Uterine smooth muscle cell (primary cell): ENCODE measurements around the gene PCNX2. TPM values are rescaled to one million over a fixed set of nuclear protein-coding genes. Genes with fewer than 3 reads are reported as not detected.

ENCODE experiments used
- total RNA-seq: library from RNA; depleted of rRNA; stranded (reverse); fragments of >200 nt; gene quantifications from 2 replicates; pipeline ENCODE4 v1.2.3, GENCODE V29; 2014

The PCNX2 gene, protein sequence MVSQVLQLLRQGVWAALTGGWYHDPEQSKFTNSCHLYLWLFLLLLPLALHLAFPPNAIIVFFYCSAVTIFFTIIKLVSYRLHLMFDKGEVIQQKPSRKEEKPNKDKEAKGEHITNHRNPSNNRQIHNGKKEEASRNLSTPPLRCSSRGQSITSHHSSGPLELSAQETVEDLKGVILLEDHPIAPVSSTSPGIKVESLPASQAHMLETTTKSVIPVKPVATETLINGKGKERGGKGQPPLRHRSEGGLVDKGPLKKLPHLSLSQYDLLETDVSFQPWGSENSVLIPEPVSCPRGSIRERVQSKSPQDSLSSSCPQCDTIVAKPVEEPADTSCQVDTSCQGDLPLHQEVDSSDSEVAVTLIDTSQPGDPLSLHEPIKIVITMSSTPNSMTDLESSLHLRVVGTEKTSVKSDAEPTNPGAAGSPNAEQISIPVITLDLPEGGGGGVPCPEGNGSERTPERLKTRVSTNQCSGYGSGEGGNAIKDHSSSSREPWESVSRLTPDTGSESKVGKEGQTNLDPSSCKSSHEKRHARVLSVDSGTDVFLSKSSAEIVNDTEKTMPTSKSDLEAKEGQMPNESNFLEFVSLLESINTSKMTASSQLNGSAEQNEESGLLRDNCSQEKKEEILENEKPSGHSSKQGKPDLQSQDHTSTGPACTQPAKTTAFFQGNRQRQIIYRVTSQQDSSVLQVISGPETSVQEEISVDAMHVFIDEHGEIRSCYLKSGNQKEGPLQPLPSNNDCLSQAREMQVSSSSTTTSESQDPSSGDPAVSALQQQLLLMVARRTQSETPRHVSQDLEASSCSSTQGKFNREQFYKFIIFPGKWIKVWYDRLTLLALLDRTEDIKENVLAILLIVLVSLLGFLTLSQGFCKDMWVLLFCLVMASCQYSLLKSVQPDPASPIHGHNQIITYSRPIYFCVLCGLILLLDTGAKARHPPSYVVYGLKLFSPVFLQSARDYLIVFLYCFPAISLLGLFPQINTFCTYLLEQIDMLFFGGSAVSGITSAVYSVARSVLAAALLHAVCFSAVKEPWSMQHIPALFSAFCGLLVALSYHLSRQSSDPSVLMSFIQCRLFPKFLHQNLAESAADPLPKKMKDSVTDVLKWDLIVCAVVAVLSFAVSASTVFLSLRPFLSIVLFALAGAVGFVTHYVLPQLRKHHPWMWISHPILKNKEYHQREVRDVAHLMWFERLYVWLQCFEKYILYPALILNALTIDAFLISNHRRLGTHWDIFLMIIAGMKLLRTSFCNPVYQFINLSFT (N-terminal part only)
- total RNA-seq: 24.6 and 40.9 TPM in 2 replicates

DNA sequence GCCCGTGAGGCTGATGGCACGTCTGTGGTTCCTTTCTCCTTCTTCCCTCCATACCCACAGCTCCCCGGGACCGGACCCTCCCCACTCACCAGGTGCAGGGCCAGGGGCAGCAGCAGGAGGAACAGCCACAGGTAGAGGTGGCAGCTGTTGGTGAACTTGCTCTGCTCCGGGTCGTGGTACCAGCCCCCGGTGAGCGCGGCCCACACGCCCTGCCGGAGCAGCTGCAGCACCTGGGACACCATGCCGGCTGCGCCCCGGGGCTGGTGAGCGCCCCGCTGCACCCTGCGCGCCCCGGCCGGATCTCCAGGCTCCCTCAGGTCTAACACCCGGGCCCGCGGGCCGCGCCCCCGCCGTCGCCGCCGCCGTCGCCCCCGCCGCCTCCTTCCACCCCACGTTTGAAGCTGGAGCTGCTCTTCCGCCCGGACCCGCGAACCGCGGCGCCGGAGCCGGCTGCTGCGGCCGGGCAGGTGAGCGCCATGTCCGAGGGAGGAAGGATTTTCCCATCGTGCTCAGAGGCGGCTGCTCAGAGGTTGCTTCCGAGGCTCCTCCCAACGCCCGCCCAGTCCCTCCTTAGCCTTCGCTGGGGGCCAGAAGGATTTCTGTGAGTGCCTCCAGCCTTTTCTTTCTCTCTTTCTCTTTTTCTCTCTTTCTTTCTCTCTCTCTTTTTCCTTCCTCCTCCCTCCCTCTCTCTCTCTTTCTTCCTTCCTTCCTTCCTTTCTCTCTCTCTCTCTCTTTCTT is at the start of gene PCNX2:
TSS of gene PCNX2 (minus strand) at position 489 of the 738 bp plus-strand sequence. CDS start at position 242, 247 bp downstream.

DNA sequence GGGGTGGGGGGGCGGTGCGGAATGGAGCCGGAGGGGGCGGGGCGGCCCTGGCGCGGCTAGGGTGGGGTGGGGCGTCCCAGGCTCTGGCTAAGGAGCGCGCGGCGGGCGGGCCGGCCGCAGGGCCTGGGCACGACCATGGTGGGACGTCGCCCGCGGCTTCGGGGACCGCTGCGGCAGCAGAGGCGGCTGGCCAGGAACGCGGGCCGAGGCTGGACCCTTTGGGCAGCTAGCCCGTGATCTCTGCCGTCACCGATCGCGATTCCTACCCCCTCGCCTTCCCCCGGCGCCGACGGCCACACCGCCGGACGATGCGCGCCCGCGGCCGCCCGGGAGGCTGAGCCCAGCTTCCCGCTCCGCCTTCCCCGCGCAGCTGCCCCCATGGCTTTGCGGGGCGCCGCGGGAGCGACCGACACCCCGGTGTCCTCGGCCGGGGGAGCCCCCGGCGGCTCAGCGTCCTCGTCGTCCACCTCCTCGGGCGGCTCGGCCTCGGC is 32.2 kb upstream of the PCNX2 start, which contains the start of gene MAP3K21:
TSS of gene MAP3K21 (plus strand) at position 74 of the 491 bp plus-strand sequence. CDS start at position 379, 305 bp downstream.

DNA sequence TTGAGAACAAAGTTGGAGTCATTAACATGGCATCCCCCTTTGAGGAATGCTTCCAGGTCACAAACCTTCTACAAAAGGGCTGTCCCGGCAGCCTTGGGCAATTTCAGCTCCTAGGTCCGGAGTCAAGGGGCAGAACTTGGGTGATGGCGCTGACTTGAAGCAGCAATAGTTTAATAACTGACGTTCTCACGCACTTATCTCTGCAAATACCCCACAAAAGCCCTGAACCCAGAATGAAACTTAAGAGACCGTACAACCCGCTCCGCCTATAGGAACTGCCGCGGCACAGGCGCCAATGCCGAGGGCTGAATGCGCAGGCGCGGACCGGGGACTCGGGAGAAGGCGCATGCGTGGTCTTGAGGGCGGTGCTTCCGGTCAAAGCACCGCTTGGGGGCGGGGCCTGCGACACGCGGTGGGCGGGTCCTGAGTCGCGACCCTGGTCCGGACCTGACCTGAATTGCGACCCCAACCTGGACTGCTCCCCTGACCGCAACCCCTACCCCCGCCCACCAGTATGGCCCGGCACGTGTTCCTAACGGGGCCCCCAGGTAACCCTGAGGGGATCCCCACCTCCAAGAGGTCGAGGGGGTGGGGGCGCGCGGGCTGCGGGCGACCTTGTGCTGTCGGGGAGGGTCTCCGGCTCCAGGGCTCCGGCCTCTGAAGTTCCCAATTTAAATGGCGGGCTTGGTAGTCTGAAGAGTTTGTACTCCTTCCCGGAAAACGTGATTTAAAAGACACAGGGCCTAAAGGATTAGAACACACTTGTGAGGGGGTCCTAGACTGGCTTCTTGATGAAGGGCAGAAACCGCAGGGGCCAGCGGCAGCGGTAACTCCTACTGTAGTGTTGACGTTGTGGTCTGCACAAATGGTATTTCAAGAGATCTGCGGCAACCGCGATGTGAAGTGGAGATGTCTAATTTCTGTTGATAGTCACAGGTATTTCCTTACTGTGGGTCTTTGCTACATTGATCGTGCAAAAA is 345.0 kb downstream of the PCNX2 start, which contains the start of gene NTPCR:
TSS of gene NTPCR (plus strand) at position 415 of the 980 bp plus-strand sequence. CDS start at position 515, 100 bp downstream.

Other genes starting within 250 kb of the PCNX2 start
- 1.7 and 2.5 TPM in 2 replicates for gene MAP3K21, start 32.0 kb upstream of the PCNX2 start, total RNA-seq